ENCODE results near the gene MRRF. TPM values are rescaled to one million over a fixed set of nuclear protein-coding genes. Genes with fewer than 3 reads are reported as not detected.

The MRRF gene
- total RNA-seq, 1 donor from 2014 or later: 41.2 TPM

GRCh38 chr9:122258886-122259415 lies 5.7 kb upstream of the MRRF start:
- DNase-seq (ENCODE audit: extremely low spot score, unreplicated experiment): no peak
- TF ChIP-seq, protein P1, sequence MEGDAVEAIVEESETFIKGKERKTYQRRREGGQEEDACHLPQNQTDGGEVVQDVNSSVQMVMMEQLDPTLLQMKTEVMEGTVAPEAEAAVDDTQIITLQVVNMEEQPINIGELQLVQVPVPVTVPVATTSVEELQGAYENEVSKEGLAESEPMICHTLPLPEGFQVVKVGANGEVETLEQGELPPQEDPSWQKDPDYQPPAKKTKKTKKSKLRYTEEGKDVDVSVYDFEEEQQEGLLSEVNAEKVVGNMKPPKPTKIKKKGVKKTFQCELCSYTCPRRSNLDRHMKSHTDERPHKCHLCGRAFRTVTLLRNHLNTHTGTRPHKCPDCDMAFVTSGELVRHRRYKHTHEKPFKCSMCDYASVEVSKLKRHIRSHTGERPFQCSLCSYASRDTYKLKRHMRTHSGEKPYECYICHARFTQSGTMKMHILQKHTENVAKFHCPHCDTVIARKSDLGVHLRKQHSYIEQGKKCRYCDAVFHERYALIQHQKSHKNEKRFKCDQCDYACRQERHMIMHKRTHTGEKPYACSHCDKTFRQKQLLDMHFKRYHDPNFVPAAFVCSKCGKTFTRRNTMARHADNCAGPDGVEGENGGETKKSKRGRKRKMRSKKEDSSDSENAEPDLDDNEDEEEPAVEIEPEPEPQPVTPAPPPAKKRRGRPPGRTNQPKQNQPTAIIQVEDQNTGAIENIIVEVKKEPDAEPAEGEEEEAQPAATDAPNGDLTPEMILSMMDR (conservative IDR thresholded peaks at IDR 0.05): no peak
- H3K27me3 Mint-ChIP-seq: no peaks in the 10 kb centered on the region
- no peak overlapping the region for H3K27ac Mint-ChIP-seq
- H3K36me3 Mint-ChIP-seq: peaks cover 23% of the 10 kb centered on the region
- no peak overlapping the region for H3K4me3 Mint-ChIP-seq
- H3K4me1 Mint-ChIP-seq (ENCODE audit: unreplicated experiment): peaks cover 19% of the 10 kb centered on the region
- H3K9me3 Mint-ChIP-seq: no peaks in the 10 kb centered on the region

DNA sequence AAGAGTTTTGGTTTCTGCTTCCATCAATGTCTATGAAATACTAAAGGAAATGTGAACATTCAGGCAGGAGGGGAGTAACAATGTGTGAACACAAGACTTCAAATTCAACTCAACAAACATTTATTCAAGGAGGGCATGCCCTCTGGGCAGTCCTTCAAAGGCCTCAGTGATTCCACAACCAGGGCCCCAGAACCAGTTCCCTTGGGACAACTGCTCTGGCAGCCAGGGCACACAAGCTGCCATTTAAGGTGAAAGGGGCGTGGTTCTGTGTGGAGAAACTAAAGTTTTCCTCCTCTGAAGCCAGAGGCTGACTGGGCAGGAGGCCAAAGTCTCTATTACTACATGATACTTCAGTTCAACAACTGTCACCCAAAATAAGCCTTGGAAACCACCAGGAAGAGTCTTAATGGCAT lies 3.2 kb upstream of the MRRF start:
- H3K9me3 Mint-ChIP-seq: no peaks in the 10 kb centered on the region
- H3K27ac Mint-ChIP-seq: peak overlapping the region; percentile 24
- TF ChIP-seq, protein P1 (conservative IDR thresholded peaks at IDR 0.05): no peak
- peaks cover 19% of the 10 kb centered on the region for H3K36me3 Mint-ChIP-seq
- H3K27me3 Mint-ChIP-seq: no peaks in the 10 kb centered on the region
- peak overlapping the region; percentile 73 for H3K4me3 Mint-ChIP-seq
- peaks cover 28% of the 10 kb centered on the region for H3K4me1 Mint-ChIP-seq (ENCODE audit: unreplicated experiment)
- DNase-seq (ENCODE audit: extremely low spot score, unreplicated experiment): no peak

- no peaks in the 10 kb centered on the region for H3K27me3 Mint-ChIP-seq
- H3K9me3 Mint-ChIP-seq: no peaks in the 10 kb centered on the region
- H3K27ac Mint-ChIP-seq: no peak overlapping the region
- DNase-seq (ENCODE audit: extremely low spot score, unreplicated experiment): no peak
- H3K4me3 Mint-ChIP-seq: peak overlapping the region; percentile 73
- H3K36me3 Mint-ChIP-seq: peaks cover 19% of the 10 kb centered on the region
- H3K4me1 Mint-ChIP-seq (ENCODE audit: unreplicated experiment): peaks cover 29% of the 10 kb centered on the region
- TF ChIP-seq, protein P1 (conservative IDR thresholded peaks at IDR 0.05): no peak
These were observed 2.6 kb upstream of the MRRF start for GRCh38 chr9:122262073-122262472.

DNA sequence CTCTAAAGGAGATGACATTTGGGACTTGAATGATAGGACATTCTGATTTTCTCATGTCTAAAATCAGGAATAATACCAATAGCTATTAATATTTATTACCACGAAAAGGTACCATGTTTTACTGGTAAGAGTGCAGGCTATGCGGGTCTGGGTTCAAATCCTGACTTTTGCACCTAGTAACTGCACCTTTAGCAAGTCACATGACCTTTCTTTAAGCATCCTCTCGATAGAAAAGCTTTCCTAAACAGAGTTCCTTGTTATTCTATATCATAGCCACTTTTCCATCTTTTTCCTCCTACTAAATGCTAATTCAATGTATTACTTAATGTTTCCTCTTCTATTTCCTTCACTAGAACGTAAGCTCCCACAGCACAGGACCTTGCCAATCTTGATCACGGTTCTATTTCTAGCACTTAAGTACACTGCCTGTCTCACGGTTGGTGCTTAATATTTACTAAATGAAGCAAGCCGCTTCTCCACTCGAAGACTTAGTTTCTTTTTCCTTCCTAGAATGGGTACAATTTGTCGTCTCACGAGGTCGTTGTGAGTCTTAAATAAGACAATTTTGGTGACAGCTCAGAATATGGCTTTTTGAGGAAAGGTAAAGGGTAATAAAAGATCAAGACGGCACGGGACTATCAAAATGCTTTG lies 858 bp upstream of the MRRF start:
- Mint-ChIP-seq H3K36me3 (peaks cover 13% of the 10 kb centered on the region), H3K9me3 (no peaks in the 10 kb centered on the region), H3K27me3 (no peaks in the 10 kb centered on the region), H3K4me1 (ENCODE audit: unreplicated experiment) (peaks cover 29% of the 10 kb centered on the region), H3K4me3 (peak overlapping the region; percentile 94), H3K27ac (peak overlapping the region; percentile 99)
- no peak for DNase-seq (ENCODE audit: extremely low spot score, unreplicated experiment)
- TF ChIP-seq, protein P1 (conservative IDR thresholded peaks at IDR 0.05): no peak

DNA sequence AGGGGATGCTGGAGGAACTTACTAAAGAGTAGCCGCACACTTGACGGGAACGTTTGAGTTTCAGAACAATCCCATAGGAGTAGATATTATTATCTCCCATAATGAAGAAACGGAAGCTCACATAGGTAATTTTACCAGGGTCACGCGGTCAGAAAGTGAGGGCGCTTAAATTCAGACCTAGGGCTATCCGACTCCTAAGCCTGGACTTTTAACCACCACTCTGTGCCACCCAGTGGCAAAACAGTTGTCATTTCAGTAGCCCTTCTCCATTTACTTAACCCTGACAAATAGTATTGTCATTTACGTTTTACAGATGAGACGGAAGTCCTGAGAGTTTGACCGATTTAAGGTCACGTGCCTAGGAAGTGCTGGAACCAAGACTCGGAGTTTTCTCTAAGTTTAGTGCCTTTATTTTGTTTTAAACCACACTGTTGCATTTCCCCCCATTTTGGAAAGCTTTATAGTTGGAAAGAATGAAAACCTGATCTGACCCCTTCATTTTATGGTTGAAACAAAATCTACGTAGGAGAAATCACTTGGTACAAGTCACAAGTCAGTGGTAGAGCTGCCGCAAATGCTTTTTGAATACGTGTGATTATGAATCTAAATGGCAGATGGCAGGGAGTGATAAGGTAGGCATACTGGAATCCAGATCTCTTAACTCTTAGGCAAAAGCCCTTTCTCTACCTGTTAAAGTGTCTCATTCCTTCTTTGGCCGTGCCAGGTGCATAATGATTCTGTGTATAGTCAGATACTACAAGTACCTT lies 650 bp downstream of the MRRF start:
- peaks cover 11% of the 10 kb centered on the region for H3K36me3 Mint-ChIP-seq
- H3K4me1 Mint-ChIP-seq (ENCODE audit: unreplicated experiment): peaks cover 29% of the 10 kb centered on the region
- H3K4me3 Mint-ChIP-seq: peak overlapping the region; percentile 94
- DNase-seq (ENCODE audit: extremely low spot score, unreplicated experiment): no peak
- H3K27ac Mint-ChIP-seq: peak overlapping the region; percentile 99
- no peaks in the 10 kb centered on the region for H3K27me3 Mint-ChIP-seq
- no peaks in the 10 kb centered on the region for H3K9me3 Mint-ChIP-seq
- TF ChIP-seq, protein P1 (conservative IDR thresholded peaks at IDR 0.05): no peak

Data from type B pancreatic cell (in vitro differentiated cells).